HG03342 (cell line): ENCODE measurements around the gene LDLRAD4.

ENCODE experiments used
- ATAC-seq: cut with Tn5 transposase; IDR thresholded peaks from one replicate; pipeline ENCODE4 v1.9.1; 2021; ENCODE audit warnings: mild to moderate bottlenecking, moderate library complexity; ENCODE audit not compliant: unreplicated experiment

The LDLRAD4 gene

DNA sequence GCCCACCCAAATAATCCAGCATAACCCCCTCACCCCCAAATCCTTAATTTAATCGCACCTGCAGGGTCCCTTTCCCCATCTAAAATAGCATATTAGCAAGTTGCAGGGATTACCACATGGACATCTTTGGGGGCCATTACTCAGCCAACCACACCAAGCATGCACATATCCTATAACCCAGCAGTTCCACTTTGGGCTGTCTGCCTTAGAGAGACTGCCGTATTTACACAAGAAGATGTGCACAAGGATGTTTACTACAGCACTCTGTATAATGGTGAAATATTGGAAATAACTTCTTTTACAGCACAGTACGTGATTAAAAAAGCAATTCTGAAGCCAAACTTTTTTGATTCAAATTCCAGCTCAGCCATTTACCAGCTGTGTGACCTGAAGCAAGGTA lies 17.3 kb upstream of the LDLRAD4 start:
- no peak for ATAC-seq

DNA sequence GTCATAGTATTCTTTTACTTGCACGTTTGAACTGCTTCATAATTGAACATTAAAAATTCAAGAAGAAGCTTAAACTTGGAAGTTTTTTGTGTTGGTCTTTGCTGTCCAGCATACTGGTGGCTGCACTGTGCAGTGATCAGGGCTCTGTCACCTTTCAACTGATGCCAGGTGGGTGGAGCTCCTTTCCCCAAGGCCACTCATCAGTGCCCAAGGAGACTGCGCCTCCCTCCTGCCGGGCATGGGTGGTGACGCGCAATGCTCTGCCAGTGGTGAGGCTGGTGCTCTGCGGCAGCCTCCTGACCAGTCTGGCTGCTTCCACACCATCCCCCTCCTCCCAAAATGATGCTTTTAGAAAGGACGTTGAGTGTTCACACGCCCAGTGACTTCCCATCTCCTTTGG lies 16.0 kb upstream of the LDLRAD4 start:
- ATAC-seq = no peak

DNA sequence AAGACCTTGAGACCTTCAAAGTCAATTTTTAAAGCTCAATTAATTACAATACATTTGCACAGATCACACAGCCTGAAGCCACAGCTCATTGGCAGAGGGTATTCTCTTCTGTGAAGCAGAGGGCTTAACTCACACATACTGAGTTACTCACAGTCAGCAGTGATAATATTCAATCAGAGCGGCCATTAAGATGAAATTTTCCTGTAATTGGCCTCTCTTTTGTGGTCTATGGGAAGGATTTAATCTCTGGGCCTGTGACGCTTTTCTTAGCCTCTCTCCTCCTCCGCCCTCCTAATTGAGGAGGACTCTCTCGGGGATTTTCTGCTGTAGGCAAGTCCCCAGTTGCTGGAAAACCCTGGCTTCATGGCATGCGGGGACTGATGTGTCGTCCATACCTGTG lies 12.3 kb upstream of the LDLRAD4 start:
- no peak for ATAC-seq

DNA sequence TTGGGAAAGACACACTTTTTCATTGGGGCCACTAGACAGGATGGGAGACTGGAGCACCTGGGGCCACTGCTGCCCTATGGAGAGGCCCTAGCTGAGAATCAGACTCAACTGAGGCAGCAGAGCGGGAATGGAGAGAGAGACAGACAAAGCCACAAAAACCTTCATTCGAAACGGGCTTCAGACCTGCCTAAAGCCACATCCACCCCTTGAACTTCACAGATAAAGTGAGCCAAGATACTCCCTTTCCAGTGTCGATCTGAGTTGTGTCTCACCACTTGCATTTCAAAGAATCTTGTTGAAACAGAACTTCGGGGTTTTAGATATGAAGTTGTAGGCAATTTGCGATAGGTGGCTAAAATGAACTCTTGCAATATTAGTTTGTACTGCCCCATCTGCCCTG lies 11.3 kb upstream of the LDLRAD4 start:
- ATAC-seq = no peak

DNA sequence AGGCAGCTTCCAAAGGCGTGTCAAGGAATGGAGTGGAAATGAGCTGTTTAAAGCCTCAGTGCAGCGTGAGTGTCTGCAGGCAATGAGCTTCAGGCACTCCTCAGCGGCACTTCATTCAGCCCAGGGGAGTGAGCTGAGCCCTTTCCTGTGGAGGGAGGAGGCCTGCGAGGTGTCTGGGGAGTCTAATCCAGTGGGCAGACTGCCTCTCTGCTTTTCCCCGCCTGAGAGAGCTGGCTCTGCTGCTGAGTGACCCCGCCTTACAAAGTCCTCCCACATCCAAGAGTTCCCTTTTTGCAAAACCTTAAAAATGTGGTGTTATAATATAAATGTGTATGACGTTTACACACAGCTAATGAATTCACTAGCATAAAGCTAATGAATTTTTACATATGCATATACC lies 7.0 kb upstream of the LDLRAD4 start:
- no peak for ATAC-seq

DNA sequence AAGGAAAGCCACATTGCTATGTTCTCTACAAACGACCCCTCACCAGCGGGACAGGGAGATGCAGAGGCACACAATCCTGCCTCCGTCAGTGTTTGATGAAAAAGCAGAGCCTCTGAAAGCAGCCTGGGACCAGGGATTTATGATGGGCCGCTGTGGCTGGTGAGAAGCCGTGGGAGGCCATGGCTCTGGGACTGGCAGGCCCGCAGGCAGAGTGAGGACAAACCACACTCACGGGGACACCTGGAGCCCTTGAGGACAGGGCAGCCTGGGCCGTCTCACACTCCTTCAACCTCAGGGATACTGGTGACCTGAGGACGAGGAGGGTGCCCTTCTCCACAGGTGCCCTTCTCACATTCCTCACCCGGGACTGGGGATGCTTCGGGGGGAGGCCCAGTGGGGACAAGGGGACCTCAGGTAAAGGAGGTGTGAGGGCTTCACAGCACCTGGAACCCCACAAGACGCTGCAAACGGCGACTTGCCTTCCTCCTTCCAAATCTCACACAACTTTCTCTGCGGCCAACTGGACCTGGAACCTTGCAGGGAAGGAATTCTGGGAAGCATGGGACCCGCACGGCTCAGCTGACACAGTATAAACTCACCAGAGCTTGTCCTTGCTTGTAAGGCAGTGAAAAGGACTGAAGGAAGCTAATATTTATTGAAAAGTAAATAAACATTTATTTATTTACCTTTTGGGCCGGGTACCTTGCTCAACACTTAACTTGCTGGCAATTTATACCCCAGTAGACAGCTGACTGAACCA lies 5.3 kb upstream of the LDLRAD4 start:
- ATAC-seq = no peak

DNA sequence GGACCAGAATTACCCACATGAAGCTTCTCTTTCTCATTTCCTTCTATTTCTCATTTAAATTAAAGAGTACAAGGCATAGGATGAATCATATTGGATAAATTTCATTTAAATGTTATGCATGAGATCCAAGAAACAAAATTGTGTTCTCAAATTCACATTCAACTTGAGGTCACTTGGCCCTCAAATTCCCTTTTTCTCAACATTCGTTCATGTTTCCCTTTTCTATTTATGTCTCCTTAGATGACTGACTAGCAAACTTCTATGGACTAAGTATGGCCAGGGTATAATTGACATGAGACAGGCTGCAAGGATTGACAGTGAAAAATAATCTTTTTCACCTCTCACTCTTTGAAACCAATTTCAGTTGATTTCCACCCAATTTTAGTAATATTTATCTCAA lies 4.0 kb upstream of the LDLRAD4 start:
- ATAC-seq = no peak

DNA sequence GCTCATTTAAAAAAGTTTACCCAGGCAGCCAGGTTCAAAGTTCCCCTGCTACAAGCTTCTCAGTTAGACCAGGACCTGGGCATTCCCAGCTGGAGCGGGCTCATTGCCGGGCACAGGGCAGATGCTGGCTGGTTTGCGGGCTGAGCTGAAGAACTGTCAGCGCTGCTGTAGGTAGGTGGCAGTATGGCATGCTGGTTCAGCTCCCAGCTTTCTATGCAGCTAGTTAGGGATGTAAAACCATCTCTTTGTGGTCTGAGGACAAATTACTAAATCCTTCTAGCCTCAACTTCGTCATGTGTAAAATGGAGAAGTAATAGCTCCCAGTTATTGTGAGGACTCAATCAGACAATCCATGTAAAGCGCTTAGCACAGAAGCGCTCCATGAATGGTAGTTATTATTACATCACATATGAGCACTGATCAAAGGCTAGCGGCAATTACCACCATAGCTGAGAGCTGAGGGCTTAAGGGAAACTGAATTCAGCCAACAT lies 2.4 kb upstream of the LDLRAD4 start:
- no peak for ATAC-seq

DNA sequence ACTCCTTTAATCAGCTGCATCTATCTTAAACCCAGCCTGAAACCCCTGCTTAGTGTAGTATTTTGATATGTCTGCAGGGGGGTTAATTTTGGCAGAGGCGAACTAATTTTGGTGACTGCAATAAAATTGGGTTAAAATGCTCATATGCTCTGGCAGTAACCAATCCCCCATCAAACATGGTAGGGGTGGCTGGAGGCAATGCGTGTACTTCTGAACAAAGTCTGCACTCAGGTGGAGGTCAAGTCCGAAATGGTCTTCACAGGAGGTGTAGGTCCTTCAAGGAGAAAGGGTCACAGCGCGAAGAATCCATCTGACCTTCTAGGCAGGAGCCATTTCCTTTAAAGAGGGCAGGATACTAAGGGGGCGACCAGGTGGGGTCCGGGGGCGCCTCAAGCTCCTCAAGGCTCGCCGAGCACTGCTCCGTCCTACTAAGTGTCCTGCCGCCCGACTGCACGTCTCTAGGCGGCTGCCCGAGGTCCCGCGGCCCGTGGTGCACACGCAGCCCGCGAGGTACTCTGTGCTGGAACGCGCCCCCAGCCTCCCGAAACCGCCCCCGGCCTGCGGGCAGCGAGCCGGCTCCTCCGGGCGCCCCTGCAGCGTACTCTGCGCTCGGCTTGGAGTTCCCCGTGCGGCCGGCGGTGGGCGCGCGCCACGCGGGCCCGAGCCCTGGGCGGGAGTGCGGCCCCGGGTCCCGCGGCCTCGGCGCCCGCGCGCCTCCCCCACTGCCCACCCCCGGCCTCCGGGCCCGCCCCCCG lies 1.7 kb upstream of the LDLRAD4 start:
- peak; percentile 43 for ATAC-seq

DNA sequence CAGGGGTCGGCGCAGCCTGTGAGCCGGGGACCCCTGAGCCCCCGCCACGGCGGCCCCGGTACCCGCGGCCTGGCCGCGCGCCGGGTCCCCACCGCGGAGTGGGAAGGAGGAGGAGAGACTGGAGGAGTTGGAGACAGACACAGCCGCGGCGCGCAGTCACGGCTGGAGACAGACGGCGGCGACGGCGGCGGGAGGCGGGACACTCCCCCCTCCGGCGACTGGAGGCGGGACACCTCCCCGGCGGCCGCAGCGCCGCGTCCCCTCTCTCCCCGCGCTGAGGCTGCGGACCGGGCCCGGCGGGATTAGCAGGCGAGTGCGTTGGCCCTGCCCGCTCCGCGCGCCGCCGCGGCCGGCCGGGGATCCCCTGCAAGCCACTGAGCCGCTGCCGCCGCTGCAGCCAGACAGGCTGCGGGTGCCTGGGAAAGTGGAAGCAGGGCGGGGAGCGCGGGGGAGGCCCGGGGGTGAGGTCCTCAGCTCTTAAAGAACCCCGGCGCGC lies 1.0 kb upstream of the LDLRAD4 start:
- ATAC-seq = peak; percentile 44

DNA sequence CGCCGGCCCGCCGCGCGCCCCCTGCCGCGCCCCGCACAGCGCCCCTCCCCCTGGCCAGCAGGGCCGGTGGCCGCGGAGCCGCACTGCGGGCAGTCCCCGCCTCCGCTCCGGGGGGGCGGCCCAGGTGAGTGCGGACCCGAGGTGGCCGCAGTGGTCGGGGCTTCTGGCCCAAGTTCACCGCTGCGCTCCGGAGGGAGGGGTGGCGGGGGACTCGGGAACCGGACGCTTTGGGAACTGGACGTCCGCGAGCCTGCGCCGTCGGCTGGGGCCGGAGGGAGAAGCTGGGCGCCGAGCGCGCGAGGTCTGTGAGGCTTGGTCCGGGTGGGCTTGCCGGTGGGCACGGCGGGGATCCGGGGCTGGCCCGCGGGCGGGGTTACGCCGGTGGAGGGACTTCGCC lies 591 bp upstream of the LDLRAD4 start:
- ATAC-seq = peak; percentile 14

DNA sequence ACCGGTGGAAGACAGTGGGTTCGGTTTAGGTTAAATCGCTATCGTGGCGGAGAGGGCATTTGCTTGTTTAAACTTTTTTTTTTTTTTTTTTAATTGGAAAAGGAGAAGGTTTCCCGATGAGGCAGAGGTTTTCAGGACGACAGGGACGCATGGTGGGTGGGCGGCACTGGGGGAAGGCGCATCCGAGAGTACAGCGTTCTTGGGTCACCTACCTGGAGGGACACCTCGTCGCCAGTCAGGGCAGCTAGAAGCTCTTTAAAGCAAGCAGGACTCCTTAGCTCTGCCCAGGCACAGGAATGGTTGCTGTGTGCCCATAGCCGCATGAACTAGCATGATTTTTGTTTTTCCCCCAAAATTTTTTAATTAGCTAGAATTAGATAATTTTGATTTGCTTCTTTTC lies 437 bp downstream of the LDLRAD4 start:
- ATAC-seq = no peak

DNA sequence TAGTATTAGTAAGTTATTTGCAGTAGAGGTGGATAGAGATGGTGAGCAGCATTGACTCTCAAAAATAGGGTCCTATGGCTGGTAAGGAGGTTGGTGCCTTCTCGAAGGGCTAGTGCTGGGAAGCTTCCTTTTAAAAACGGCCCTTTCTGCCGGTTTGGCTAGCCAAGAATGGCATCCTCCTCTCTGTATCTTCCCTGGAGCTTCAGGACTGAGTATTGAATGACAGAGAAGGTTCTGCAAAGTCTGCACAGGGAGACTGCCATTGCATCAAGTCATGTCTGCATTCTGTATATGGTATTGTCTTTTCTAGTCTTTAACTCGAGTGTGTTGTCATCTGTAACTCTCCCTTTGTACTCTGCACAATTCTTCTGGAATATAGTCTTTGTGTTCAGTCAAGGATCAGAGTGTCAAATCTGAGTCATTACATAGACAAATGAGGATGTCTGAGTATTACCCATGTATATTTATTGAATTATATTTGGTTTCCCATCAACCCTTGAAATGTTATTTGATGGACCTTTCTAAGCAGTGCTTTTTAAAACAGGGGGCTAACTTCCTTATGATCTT lies 1.1 kb downstream of the LDLRAD4 start:
- no peak for ATAC-seq

DNA sequence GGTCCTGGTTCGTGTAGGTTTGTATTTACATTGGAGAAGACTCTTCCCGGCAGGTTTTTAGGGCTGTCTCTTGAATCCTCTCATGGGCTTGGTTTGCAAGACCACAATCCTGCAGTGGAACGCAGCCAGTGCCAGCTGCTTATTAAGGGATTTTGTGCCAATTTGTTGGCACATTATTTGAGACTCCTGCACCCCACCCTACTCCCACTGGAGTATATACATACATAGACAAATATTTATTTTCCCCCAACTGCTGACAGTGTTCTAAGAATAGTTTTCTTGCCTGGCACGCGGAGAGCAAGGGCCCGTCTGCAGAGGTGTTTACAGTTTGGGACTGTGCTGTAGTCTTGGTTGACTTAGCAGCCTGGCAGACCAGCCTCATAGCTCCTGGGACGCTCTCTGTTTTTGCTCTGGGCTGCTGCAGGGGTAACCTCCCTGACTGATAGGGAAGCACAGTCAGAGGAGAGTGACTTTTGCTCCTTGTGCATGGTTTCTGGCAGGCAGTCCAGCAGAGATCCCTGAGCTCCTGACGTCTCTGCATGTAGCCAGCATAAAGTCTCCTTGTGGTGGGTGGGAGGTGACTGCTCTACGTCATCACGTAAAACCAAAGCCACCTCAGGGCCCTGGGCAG lies 1.9 kb downstream of the LDLRAD4 start:
- no peak for ATAC-seq

DNA sequence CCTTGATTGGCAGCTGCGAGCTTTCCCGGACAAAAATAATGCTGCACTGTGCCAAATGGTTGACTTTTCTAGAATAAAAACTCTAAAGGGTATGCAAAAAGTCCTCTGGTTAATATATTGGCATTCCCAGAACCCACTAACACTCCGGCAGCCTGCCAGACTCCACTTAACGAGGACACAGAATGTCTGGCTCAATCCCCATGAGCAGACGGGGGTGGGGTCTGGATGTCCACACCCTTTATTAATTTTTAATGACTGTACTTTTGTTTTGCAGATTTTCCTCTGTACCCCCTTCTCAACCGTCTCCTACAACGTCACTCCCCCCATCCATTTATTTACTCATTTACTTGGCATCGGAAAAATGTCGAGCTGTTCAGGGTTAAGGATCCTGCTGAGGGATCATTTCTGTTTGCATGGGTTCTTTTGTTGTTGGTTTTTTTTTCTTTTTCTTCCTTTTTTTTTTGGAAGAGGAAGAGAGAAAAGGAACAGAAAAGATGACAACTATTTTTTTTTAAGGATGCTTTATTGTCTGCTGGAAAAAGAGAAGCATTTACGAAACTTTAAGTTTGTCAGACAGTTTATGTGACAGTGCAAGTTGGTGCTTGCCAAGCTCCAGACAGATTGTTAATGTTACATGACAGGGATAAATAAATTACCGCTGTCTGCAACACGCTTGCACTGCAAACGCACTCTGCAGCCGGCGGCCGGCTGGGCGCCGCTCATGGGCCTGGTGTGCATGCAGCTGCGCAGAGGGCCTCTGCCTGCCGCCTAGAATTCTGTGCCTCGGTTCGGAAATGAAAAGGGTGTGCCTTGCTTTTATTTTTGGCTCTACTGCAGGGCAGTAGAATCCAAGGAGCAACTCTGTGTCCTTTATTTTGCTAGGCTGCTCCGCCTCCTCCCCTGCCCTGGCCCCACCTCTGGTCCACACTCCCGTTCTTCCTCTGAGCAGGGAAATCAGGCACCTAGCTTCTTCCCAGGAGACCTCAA lies 3.6 kb downstream of the LDLRAD4 start:
- ATAC-seq = no peak

DNA sequence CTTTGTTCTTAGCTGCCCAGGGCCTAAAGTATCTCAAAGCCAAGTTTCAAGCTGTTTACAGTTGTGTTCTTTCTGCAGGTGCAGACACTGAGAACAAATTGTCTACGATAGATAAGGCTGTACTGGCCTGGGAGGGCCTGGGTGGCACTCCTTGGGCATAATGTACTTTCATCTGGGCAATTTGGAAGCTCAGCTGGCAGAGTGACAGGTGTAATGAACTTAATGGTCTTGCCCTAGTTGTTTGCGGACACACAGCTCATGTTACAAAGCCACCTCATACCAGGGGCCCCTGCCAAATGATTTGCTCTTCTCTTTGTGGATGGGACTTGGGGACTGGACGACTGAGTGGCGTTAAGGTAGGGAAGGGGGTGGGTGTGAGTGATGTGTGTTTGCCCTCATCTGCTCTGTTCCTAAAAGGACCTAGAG lies 4.3 kb downstream of the LDLRAD4 start:
- no peak for ATAC-seq

DNA sequence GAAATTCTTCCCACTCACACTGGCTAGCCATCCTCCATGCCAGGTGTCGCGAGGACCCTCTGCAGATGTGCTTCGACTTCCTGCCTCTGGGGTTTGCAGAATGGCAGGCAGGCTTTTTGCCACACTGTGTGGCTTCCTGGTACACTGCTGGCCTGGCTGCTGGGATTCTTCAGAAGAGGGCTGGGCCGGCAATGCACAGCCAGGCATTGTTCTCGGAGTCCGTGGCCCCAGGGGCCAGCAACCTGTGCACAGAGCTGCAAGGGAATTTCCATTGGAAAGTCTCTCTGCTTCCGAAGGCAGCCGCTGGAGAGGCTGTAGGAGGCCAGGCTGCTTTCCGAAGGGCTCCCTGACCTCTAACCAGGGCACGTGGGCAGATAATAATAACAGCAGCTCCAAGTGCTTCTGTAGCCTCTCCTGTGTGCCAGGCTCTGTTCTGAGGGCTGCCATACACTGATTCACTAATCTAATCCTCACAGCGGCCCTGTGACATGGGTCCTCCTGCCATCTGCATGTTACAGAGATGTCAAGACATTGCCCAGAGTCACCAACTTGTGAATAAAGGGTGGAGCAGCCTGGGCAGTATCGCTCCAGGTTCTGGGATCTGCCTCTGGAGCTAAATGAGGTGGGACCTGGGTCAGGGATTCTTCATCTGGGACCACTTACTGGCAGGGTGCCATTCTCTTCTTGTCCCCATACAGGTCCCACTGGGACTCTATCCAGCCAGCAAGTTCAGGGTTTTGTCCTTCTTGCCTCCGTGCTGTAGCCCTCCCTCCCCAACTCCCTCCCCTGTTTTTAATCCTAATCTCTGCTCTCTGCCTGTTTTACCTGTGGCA lies 5.0 kb downstream of the LDLRAD4 start:
- no peak for ATAC-seq

DNA sequence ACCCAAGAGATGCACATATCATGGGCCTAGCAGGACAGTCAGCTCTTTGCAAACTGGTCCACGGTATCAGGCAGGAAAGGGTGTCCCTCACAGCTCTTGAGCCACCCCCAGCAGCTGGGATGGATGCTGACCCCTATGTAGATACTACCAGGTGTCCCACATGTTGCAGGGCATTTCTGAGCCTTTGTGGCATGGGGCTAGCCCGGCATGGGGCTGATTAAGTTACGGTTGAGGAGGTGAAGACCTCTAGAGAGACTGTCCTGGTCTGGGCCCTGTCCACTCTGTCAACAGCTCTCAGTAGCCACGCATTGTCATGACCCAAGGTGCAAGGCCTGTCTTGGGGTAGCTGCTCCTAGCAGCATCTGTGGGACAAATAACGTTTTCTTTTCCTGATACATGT lies 6.7 kb downstream of the LDLRAD4 start:
- no peak for ATAC-seq

DNA sequence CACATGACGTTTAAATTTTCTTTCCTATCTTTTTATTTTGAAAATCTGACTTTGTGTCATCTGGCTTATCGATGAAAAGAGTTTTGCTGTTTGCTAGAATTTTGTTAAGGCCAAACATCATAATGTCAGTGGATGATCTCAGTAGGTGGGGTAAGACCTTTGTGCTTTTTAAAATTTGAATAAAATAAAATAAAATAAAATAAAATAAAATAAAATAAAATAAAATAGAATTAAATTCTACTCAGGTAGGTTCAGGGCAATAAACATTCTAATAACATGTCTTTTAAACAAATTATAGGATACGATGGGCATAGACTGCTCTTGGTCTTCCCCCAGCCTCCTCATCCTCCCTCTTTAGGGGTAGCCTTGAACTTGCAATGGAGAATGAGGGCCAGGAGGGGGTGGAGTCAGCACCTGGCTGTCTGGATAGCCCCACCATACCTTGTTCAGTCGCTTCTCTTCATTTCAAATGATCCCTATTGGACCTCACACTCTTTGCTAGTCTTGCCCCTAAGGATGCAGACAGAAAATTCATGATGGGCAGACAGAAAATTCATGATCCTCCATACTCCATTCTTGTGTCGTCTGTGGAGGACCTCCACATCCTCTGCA lies 8.1 kb downstream of the LDLRAD4 start:
- no peak for ATAC-seq
